Measurements from ENCODE around the gene ZSCAN12.
"Not testable (repeated sequence)": the region's sequence is repeated elsewhere in the genome, so short reads cannot be mapped to it uniquely, and the experiment has no call there.

Gene ZSCAN12

DNA sequence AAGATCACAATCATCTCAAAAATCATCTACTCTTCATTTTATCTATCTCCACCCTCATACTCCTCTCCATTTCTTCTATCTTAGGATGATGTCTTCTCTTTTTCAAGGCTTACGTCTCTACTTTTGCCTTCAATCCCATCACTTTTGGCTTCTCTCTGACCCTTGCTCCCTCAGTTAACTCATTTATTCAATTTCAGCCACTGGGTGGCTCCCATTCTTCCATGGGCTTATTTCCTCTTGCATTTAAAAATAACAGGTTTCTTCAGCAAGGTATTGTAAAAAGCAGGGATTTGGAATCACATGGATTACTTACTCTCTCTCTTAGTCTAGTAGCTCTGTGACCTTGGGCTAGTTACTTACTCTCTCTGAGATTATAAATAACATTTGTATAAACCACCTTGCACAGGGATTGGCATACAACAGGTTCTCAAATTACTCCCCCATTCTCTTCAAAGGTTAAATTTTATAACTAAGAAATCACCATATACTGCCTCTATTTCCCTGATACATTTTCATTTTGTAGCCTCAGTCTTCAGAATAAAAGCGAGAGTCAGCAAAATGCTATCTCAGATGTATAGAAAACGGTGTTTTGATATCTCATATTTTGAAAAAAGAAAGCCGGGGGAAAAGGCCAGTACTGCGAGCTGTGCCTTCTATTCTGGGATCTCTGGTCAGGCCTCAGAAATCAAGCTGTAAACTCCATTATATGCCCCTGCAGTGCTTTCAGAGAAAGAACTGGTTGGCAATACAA, 5.5 kb downstream of the ZSCAN12 start:
- DNase-seq, result no peak

DNA sequence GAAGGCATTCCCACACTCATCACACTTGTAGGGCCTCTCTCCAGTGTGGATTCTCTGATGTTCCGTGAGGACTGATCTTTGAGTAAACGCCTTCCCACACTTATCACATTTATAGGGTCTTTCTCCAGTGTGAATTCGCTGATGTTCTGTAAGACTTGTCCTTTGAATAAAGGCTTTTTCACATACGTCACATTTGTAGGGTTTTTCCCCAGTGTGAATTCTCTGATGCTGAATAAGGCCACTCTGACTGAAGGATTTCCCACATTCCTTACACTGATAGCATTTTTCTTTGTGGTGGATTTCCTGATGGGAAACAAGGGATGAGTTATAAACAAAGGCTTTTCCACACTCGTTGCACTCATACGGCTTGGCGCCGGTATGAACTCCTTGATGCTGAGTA, 8.9 kb downstream of the ZSCAN12 start:
- no peak for DNase-seq

DNA sequence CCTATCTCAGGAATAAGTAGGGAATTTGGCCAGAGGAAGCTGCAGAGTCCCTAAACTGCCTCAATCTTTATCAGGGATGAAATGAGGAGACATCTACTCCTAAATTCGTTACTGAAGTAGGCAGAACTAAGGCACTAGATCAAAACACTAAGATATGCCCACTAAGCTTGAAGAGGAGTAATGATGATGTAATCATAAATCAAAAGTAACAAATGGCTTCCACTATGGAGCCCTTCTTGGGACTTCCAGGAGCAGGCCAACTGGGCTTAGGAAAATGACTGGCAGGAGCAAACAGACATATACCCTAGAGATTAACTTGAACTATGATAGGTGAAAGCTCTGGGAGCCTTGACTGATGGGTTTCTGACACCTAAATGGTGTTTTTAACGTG, 15.4 kb downstream of the ZSCAN12 start:
- DNase-seq, result no peak

- DNase-seq, result peak; percentile 57
Measured at GRCh38 chr6:28383235-28384142, 16.1 kb downstream of the ZSCAN12 start.

GRCh38 chr6:28380381-28380780, 19.2 kb downstream of the ZSCAN12 start:
- no peak for DNase-seq

DNA sequence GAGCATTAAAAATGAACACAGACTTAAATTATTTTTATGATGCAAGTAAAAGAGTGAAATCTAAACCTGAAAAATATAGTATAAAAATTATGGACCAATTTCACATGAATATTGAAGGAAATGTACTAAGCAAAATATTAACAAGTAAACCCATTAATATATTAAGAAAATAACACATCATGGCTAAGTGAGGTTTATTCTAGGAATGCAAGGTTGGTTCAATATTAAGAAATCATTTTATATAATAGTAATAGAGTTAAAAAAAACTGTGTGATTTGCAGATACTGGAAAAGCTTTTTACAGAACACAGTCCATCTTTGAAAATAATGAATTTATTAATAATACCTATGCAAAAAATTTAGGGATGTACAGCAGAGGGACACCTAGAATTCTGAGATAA, 20.9 kb downstream of the ZSCAN12 start:
- DNase-seq, result no peak

GRCh38 chr6:28377879-28378278, 21.7 kb downstream of the ZSCAN12 start:
- DNase-seq, result no peak

DNA sequence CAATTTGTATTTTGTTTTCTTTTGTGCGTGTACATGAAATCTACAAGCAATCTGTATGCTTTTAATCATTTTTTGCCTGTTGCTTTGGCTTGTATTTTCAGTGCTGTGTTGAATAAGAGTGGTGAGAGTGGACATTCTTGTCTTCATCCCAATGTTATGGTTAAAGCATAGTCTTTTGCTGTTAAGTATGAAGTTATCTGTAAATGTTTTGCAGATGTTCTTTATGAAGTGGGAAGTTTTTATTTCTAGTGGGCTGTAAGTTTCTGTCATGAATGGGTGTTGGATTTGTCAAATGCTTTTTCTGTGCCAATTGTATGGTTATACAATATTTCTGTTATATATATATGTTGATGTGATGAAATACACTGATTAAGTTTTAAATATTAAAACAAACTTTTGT, 25.6 kb downstream of the ZSCAN12 start:
- no peak for DNase-seq

DNA sequence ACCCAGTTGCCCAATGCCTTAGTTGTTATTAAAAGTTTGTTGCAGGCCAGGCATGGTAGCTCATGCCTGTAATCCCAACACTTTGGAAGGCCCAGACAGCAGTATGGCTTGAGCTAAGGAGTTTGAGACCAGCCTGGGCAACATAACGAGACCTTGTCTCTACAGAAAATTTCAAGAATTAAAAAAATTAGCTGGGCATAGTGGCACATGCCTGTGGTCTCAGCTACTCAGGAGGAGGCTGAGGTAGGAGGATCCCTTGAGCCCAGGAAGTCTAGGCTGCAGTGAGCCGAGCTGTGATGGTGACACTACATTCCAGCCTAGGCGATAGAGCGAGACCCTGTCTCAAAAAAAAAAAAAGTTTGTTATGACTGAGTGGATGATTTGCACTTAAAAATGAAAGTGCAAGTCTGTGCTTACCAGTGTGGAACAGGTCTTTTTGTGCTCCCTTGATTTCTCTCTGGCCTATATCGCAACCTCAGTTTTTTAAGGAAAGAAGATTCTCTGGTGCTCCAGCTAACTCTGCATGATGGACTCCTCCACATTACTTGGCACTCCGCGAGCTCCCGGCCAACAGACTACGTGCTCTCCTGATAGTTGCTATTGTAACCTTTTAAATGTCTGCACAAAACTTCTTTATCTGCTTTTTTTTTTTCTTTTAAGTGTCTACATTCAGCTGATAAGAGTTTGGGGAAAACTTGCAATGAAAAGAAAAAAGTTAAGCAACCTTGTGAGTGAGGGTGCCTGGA, 27.7 kb downstream of the ZSCAN12 start:
- DNase-seq, result no peak

DNA sequence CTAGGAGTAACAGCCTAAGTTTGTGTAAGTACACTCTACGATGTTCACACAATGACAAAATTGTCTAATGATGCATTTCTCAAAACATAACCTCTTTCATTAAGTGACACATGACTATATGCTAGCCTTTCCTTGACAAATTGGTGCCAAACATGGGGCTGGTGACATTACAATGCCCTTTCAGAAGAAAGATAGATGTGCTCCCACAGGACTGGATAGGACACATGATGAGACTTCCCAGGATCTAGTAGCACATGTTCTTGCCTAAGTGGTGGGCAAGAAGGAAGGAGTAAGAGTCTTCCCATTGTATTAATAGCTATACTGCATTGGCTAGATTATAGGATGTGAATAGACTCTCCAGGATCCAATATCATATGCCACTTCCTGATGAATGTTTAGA, 28.3 kb downstream of the ZSCAN12 start:
- DNase-seq, result no peak

- no peak for DNase-seq
Measured at GRCh38 chr6:28370440-28370839, 29.1 kb downstream of the ZSCAN12 start.

DNA sequence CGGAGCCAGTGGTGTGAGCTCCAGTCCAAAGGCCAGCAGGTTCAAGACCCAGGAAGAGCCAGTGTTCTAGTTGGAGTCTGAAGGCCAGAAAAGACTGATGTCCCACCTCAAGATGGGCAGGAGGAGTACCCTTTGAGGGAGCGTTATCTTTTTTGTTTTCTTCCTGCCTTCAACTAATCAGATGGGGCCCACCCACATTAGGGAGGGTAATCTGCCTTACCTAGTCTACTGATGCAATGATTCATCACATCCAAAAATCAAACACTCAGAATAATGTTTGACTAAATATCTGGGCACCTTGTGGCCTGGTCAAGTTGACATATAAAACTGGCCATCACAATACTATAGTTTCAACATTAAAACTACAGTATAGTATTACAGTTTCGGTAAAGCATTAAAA, 30.1 kb downstream of the ZSCAN12 start:
- DNase-seq, result no peak

DNA sequence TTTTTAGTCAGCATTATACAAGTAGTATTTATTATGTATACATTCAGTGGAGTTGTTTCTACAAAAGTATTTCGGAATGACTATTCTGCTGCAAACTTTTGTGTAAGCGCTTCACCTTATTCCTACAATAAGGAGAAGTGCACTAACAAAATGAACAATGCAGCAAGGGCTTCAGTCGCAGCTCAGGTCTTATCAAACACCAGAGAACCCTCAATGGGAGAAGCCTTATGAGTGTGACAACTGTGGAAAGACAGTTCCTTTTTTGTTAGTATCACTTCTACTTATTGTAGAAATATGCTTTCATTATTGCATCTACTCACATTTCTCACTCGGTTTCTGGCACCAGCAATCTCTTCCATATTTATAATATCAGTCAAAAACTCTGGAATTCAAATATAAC, 31.0 kb downstream of the ZSCAN12 start:
- no peak for DNase-seq

DNA sequence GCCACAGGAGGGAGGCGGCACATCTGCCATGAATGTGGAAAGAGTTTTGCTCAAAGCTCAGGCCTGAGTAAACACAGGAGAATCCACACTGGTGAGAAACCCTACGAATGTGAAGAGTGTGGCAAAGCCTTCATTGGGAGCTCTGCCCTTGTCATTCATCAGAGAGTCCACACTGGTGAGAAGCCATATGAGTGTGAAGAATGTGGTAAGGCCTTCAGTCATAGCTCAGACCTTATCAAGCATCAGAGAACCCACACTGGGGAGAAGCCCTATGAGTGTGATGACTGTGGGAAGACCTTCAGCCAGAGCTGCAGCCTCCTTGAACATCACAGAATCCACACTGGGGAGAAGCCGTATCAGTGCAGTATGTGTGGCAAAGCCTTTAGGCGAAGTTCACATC, 34.0 kb downstream of the ZSCAN12 start:
- DNase-seq, result not testable (repeated sequence)

DNA sequence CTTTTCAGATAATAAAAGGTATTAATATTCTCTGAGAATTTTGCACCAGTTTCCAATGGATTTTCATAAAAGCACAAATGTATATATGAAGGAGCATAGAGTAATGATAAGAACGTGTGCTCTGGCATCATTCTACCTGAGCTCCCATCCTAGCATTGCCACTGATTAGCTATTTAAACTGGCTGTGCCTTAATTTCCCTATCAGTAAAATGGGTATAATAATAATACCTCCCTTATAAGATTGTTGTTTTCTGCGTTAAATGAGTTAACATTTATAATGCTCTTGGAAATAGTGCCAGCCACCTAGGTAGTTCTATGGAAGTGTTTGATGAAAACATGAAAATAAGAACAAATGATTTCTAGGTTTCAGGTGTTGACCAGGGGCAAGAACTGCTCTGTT, 38.6 kb downstream of the ZSCAN12 start:
- no peak for DNase-seq

- not testable (repeated sequence) for DNase-seq
Measured at GRCh38 chr6:28359562-28359961, 40.0 kb downstream of the ZSCAN12 start.

DNA sequence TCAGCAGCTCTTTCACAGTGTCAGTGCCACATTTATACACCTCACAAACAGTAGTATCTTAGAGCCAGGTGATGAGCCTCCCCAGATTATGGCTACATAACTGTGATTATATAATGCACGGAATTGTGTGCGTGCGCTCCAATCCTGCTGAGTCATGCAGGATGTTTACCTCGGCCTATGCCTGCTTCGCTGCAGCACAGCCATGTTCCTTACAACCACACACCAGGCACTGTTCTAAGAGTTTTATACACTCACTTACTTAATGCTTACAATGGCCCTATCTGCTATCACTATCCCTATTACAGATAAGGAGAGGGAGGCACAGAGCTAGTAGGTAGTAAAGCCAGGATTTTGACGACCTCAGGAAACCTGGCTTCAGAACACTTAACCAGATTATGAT, 42.5 kb downstream of the ZSCAN12 start:
- no peak for DNase-seq

GRCh38 chr6:28356666-28357020, 42.9 kb downstream of the ZSCAN12 start:
- no peak for DNase-seq

- DNase-seq, result peak; percentile 84
Measured at GRCh38 chr6:28355743-28356665, 43.5 kb downstream of the ZSCAN12 start.

DNA sequence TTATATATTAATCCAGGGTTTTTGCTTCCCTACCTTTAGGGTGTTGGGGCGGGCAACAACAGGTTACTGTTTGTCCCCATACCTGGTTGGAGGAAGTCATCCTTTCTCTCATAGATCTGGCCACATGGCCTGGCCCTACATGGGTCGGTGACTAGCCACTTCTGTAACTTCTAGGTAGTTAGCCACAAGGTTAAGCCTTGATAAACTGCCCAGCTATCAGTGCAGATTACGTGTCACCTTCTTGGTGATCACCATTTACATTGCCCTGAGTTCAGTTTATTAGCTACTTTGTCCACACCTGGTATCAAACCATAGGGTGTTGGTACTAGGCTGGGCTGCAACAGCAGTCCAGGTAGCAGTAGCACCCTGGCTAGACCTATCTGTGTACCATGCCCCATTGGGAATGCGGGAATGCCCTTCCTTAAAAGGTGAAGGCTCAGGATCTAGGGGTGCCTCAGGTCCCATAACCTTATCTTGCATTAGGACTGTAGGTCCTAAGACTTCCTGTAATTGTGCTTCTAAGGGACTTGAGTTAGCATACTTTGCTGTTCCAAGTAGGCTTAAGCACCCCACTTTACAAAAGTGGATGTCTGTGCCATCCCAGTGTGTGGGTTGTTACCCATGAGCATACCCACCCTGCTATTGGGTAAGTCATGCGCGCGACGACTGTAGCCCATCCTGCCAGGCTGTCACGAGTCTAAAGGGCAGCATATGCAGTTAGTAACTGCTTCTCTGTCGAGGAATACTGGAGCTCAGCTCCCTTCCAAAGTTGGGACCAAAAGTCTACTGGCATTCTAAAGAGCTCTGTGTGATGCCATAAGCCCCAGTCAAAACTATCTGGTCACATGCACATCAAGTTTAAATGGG, 44.6 kb downstream of the ZSCAN12 start:
- no peak for DNase-seq

- no peak for DNase-seq
Measured at GRCh38 chr6:28353981-28354676, 45.4 kb downstream of the ZSCAN12 start.
